ENCODE measurements around the gene ZNF430.

GRCh38 chr19:21045028-21045427, 24.6 kb downstream of the ZNF430 start:
- TF ChIP-seq CTCF (conservative IDR thresholded peaks at IDR 0.05), result no peak
- no peak for TF ChIP-seq EZH2 (IDR thresholded peaks at IDR 0.05; ENCODE audit: low read depth)

Data from PC-9 (cell line).